ENCODE measurements around the gene LRFN3.
A peak's percentile ranks its signal among the peaks of the same experiment; 100 is the strongest.
"Not testable (repeated sequence)": the region's sequence is repeated elsewhere in the genome, so short reads cannot be mapped to it uniquely, and the experiment has no call there.

The LRFN3 gene

GRCh38 chr19:35935911-35936737 lies at the start of gene LRFN3:
Gene LRFN3 (plus strand): TSS chr19:35936374. CDS start chr19:35939426, 3,052 bp downstream.
- DNase-seq = peak; percentile 86

GRCh38 chr19:35887197-35887596 lies 49.0 kb upstream of the LRFN3 start:
- no peak for DNase-seq

DNA sequence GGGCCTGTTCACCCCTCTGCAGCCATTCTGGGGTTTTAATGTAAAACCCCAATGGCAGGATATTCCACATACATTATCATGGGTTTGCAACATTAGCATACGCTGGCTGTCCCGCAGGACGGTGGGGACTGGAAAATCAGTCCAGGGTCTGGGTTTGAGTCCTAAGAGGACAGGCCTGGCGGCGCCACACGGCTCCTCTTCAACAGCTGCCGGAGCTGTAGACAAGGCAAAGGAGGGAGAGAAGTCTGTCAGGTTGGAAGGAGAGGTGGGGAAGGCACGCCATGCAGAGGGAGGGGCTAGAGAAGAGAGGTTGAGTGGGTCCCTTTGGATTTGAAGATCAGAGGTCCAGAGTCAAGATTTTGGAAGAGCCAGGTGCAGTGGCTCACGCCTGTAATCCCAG lies 47.8 kb upstream of the LRFN3 start:
- DNase-seq = no peak

GRCh38 chr19:35889370-35890112 lies 46.6 kb upstream of the LRFN3 start:
- no peak for DNase-seq

- no peak for DNase-seq
Observed at GRCh38 chr19:35890113-35890650, 46.0 kb upstream of the LRFN3 start.

DNA sequence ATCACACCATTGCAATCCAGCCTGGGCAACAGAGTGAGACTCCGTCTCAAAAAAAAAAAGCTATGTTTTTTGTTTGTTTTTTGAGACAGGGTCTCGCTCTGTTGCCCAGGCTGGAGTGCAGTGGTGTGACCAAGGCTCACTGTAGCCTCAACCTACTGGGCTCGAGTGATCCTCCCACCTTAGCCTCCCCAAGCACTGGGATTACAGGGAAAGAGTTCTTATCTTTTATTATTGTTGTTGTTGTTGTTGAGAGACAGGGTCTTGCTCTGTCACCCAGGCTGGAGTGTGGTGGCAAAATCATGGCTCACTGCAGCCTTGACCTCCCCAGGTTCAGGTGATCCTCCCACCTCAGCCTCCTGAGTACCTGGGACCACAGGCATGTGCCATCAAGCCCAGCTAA lies 44.4 kb upstream of the LRFN3 start:
- DNase-seq = not testable (repeated sequence)

DNA sequence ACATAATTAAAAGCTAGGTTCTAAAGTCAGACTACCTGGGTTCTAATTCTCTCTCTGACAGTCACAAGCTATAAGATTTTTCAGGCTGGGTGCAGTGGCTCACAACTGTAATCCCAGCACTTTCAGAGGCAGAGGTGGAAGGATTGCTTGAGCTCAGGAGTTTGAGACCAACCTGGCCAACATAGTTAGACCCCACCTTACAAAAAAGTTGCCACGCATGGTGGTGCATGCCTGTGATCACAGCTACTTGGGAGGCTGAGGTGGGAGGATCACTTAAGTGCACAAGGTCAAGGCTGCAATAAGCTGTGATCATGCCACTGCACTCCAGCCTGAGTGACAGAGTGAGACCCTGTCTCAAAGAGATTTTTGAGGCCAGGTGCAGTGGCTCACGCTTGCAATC lies 41.8 kb upstream of the LRFN3 start:
- no peak for DNase-seq

DNA sequence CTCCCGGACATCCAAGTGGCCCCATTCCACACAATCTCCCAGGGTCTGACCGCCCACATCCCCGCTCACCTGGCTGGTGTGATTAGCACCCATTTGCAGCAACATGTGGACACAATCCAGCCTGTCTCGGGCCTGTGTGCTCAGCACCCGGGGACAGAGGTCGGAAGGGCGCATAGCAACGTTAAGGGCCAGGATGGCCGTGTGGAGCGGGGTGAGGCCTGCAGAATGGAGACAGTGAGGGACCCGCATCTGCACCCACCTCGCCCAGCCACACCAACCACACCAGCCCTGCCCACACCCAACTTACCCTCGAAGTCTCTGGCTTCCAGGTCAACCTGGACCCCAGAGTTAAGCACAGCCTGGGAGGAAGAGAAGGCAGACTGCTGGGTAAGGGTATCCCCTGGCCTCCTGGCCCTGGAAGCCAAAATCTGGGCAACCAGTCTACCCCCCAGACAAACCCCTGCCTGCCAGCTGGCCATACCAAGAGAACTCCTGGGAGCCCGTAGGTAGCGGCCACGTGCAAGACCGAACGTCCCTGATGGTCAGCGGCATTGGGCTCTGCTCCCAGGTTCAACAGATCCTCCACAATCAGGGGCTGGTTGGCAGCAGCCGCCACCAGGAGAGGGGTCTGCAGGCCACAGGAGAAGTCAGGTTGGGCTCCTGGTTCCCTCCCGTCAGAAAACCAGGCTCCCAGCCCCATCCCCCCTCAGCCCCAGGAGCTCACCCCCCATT lies 40.1 kb upstream of the LRFN3 start:
- no peak for DNase-seq

GRCh38 chr19:35896643-35897040 lies 39.5 kb upstream of the LRFN3 start:
- DNase-seq = no peak

DNA sequence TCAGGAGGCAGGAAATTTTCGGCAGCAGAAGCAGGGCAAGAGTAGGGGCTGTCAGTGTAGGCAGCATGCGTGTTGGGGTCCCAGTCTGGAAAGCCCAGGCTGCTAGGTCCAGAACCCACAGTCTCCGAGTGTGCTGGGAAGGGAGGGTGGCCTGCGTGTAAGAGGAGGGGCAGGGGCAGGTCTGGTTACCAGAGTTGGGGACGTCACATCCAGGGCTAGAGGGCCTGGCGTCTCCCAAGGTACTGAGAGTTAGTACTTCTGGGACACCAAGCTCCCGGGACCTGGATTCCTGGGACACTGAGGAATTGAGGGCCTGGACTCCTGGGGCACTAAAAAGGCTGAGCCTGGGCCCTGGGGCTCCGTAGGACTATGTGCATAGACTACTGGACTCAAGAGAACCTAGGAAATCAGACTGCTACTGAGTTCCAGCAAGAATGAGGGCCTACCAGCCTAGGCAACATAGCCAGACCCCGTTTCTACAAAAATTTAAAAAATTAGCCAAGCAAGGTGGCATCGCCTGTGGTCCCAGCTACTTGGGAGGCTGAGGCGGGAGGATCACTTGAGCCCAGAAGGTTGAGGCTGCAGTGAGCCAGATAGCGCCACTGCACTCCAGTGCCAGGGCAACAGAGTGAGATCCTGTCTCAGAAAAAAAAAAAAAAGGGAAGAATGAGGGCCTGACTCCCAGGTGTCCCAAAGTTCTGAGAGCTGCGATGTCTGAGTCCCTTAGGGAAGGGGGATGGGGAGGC lies 38.3 kb upstream of the LRFN3 start:
- no peak for DNase-seq

- no peak for DNase-seq
Observed at GRCh38 chr19:35898499-35898809, 37.7 kb upstream of the LRFN3 start.

DNA sequence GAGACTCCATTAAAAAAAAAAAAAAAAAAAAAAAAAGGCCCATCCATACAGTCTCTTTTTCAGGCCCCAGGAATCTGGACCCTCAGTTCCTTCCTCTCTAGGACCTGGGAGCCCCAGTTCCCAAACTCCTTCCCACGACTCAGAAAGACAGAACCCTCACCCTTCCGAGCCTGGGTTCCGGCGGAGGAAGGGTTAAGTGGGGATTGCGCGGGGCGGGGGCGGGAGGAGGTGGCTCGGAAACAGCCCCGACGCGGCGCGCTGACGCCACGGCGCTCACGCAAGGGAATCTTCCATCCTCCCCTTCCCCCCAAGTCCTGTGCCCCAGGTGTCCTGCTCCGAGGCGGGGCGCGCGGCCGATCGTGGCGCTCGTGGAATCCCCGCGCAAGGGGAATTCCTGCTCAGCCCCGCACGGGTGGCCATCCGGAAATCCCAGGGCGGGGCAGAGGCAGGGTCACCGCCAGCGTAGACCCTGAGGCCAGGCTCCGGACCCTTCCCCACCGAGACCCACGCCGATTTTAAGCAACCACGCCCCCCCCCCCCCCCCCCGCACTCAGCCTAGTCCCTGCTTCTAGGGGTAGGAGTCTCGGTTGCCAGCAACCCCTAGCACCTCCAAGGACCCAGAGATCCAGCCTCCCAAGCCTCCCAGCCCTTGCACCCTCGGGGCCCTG lies 36.5 kb upstream of the LRFN3 start:
- peak; percentile 75 for DNase-seq

DNA sequence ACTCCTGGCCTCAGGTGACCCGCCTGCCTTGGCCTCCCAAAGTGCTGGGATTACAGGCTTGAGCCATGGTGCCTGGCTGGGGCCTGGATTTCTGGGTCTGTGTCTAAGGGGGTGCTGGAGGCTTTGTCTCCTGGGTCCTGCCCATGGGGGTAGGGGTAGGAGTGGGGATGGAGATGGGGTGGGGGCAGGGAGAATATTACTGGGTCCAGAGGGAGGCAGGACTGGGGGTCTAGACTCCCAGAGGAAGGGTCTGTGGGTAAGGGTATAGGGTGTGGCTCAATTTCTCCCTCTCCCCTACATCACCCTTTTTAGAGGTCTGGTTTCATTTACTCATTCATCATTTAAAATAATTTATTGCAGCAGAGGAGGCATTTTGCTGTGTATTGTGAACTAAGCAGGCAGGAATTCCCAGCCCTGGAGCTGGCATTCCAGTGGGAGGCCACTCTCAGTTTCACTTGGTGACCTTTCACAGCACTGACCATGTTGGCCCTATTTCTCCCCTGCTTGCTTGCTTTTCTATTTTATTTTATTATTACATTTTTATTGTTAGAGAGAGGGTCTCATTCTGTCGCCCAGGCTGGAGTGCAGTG lies 35.0 kb upstream of the LRFN3 start:
- no peak for DNase-seq

- no peak for DNase-seq
Observed at GRCh38 chr19:35901854-35902661, 34.1 kb upstream of the LRFN3 start, which contains the start of gene HCST. Gene HCST (plus strand): TSS chr19:35902529. CDS start chr19:35902594, 65 bp downstream.

GRCh38 chr19:35902870-35903475 lies 33.2 kb upstream of the LRFN3 start:
- DNase-seq = no peak

- DNase-seq = peak; percentile 90
Observed at GRCh38 chr19:35903550-35904179, 32.5 kb upstream of the LRFN3 start.

DNA sequence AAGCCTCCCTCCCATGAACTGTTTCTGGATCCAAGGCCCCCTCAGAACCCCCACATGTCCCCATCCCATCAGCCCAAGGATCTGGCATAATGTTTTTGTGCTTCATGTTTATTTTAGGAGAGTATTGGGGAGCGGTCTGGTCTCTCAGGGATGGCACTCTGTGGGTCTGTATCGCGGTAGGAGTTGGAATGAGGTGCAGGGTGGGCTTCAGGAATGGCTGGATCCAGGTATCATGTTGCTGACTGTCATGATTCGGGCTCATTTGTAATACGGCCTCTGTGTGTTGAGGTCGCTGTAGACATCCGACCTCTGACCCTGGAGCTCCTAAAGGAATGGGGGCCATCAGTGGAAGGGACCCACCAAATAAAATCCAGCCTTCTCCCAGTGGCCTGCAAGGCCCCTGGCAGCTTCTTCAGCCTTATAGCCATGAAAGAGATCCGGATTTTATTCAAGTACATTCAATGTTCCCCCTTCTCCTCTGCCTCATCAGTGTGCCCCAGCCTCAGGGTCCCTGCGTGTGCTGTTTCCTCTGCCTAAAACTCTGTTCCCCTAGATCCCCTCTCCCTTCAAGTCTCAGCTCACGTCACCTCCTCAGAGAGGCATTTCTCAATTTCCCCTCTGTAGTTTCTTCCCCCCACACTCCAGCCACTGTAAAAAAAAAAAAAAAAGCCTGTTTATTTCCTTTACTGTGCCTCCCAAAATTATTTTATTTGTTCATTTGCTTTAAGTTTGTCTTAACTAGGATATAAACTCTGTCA lies 31.7 kb upstream of the LRFN3 start:
- DNase-seq = no peak

- no peak for DNase-seq
Observed at GRCh38 chr19:35905178-35905727, 30.9 kb upstream of the LRFN3 start.

GRCh38 chr19:35907377-35907745 lies 28.8 kb upstream of the LRFN3 start:
- DNase-seq = no peak

Data from islet precursor cell (in vitro differentiated cells).